Stimulated activated CD4-positive, alpha-beta T cell treated with anti-CD3 and anti-CD28 coated beads, Interleukin-4, amount 100 ng/mL, for 4 hours (primary cell): Measurements from ENCODE around the gene NMB.
A peak's percentile ranks its signal among the peaks of the same experiment; 100 is the strongest.
"Not testable (repeated sequence)": the region's sequence is repeated elsewhere in the genome, so short reads cannot be mapped to it uniquely, and the experiment has no call there.

ENCODE experiments used
- DNase-seq, 2 experiments: peaks; one replicate each; pipeline ENCODE4 v3.0.0-alpha.2; 2020

The NMB gene

GRCh38 chr15:84658080-84658787, at the start of gene NMB:
NMB (minus strand) TSS chr15:84658199; CDS start chr15:84658152, 47 bp downstream.
- peak; percentile 77 to 82 for DNase-seq

GRCh38 chr15:84703808-84704207, 45.8 kb upstream of the NMB start:
- no peak for DNase-seq

DNA sequence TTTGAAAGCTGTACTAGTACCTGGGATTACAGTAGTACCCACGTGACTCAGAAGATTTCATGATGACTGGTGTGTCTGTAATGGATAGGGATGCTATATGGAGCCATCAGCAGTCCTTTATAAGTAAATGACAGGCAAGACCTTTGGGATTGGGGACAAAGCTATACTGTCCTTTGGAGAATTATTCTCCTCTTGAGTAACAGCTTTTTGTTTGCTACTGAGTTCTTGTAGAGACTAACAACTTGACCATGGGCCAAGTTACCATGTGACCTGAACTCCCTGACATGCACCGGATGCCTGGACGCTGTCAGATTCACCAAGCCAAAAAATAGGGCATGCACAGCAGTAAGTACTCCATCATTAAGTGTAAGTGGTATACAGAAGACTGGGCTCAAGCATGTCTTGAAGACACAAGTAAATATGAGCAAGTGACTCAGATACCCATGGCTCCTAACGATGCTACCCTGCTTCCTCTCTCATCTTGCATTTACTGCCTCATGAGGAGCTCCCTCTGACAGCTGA, 45.0 kb upstream of the NMB start:
- no peak for DNase-seq

DNA sequence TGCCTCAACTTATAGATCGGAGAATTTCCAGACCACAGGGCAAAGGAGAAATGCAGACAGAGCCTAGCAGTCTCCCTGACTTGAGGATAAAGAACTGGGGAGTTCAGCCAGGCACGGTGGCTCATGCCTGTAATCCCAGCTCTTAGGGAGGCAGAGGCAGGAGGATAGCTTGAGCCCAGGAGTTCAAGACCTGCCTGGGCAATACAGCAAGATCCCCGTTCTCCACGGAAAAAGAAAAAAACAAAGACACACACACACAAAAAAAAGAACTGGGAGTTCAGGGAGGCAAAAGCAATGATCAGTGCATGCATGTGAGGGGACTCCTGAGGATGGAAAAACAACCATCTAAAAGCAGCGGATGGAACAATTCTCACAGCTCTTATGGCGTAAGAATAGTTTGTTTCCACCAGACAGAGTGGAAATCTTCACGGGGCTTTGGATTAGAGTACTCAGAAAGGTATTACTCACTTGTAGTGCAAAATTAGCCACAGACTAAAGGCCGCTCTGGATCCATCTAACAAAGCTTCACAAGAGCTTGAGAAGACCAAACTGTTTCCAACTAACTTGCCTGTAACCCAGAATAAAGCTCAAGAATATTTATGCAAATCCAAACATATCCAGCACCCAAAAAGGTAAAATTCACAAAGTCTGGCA, 41.7 kb upstream of the NMB start:
- no peak for DNase-seq

DNA sequence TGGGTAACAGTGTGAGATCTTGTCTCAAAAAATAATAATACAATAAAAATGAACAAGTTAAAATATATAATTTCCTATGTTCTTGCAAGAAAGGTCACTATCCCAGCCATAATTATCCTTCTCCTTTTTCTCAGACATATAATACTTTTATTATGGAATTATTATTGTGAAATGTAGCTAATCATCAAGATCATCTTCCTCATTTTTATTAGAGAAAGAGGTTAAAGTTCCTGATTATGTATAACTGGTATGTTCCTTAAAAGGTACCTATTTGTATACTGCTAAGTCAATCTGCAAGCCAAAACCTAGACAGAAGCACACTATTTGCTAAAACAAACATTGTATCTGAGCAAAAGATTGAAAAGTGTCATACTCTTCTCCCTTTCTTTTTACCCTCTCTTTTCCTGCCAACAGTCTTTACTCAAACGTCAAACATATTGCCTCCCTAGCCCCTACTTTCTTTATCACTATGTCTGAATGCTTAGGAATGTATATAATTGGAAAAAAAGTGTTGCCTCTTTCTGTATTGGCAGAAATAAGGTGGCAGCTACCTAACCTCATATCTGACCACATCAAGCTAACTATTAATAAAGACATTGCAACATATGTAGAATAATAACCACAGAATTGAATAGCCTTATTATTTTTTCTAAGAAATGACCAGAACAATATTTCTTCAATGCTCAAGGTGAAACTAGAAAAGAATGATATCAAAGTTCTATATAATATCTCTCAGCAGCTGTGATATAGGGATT, 39.4 kb upstream of the NMB start:
- no peak for DNase-seq

GRCh38 chr15:84696757-84697156, 38.8 kb upstream of the NMB start:
- no peak for DNase-seq

GRCh38 chr15:84690342-84690741, 32.3 kb upstream of the NMB start:
- DNase-seq, result no peak

DNA sequence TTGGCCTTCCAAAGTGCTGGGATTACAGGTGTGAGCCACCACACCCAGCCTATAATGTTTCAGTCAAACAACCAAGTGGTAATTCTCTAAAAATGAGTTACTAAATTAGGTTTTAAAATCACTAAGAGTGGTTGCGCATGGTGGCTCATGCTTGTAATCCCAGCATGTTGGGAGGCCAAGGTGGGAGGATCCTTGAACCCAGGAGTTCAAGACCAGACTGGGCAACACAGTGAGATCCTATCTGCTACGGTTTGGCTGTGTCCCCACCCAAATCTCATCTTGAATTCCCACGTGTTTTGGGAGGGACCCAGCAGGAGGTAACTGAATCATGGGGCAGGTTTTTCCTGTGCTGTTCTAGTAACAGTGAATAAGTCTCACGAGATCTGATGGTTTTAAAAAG, 31.9 kb upstream of the NMB start:
- DNase-seq, result no peak

- not testable (repeated sequence) for DNase-seq
Measured at GRCh38 chr15:84686446-84686845, 28.4 kb upstream of the NMB start.

GRCh38 chr15:84685304-84685703, 27.3 kb upstream of the NMB start:
- no peak for DNase-seq

- no peak for DNase-seq
Measured at GRCh38 chr15:84684092-84684491, 26.1 kb upstream of the NMB start.

DNA sequence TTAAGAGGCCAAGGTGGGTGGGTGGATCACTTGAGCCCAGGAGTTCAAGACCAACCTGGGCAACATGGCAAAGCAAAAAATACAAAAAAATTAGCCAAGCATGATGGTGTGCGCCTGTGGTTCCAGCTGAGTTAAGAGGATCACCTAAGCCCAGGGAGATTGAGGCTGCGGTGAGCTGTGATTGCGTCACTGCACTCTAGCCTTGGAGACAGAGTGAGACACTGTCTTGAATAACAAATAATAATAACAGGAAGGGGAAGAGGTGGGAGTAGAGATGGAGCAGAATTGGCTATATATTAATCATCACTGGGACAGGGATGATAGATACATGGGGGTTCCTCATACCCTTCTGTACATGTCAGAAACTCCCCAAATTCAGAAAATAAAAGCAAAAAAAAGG, 23.8 kb upstream of the NMB start:
- peak in 1 of 2 experiments; percentile 37 for DNase-seq

DNA sequence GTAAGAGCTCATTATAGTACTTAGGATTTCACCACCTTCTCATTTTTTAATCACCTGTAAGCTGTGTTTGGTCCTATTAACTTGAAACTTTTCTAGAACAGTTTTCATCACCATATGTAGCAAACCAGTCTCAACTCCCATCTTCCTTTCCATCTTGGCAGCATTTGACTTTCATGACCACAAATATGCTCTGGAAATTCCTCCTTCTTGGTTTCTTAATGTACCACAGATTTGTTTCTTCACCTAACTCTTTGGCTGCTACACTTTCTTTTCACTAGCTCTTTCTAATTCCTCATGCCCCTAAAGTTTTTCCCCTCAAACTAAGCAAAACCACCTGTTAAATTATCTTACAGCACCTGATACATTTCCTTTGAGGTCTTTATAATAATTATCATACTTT, 13.2 kb upstream of the NMB start:
- no peak for DNase-seq

- DNase-seq, result peak; percentile 30 to 34
Measured at GRCh38 chr15:84669726-84670125, 11.7 kb upstream of the NMB start.

- no peak for DNase-seq
Measured at GRCh38 chr15:84668221-84668982, 10.4 kb upstream of the NMB start.

DNA sequence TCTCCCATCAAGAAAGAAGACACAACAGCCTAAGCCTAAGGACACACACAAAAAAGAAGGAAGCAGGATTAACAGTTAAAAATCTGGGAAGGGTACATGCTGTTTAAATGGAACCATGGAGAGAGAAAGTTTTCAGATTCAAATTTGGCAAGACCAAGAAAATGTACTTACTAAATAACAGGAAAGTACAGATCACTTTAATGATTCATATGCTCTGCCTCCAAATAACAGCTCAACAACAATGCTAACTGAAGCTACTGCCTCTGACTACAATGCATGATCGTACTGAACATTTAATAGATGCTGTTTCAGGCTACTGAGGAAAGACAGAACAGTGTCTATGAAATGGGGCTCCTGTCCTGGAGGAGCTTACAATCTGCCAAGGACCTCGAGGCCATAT, 8.4 kb upstream of the NMB start:
- DNase-seq, result no peak

DNA sequence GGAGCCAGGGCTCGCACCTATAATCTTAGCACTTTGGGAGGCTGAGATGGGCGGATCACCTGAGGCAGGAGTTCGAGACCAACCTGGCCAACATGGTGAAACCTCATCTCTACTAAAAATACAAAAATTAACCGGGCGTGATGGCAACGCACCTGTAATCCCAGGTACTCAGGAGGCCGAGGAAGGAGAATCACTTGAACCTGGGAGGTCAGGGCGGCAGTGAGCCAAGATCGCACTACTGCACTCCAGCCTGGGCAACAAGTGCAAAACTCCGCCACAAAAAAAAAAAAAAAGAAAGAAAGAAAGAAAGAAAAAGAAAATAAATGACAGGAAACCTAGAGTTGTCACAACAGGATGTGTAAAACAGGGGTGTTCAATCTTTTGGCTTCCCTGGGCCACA, 3.0 kb upstream of the NMB start:
- DNase-seq, result no peak

DNA sequence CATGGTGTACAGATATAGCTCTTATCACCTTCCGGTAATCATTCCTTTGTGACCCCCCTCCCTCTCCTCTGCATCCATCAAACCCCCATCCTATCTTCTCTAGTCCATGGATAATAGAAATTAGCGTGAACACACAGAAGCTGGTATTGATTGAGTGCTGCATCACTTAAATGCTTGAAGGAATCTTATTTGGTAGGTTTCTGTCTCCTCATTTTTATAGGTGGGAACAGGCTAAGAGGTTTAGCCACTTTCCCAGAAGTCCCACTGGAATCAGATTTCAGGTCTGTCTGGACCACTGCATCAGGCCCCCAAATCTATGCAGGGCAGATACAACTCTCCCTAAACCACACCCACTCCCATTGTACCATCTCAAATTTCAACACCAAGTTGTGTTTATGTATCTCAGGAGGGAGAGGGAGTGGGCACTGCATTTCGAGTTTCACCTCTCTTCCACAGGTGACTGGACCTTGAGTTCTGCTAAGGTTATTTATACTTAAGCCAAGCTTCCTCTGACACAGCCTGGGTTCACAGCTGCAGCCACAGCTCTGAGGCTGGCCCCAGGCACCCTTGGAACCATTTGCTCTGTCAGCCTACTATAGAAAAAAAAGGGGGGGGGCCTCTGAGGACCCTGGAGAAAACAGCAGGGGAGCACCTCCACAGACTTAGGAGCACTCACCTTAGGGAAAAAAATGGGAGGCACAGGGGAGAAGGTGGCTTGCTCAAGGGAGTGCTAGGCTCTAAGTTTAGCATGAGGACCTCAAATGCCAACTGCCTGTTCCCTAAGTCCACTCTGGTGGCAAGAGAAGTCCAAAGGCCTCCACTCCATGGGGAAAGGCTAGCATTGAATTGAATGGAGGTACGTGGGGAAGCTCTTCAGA, 2.1 kb upstream of the NMB start:
- no peak for DNase-seq

- no peak for DNase-seq
Measured at GRCh38 chr15:84658788-84659411, 901 bp upstream of the NMB start.

DNA sequence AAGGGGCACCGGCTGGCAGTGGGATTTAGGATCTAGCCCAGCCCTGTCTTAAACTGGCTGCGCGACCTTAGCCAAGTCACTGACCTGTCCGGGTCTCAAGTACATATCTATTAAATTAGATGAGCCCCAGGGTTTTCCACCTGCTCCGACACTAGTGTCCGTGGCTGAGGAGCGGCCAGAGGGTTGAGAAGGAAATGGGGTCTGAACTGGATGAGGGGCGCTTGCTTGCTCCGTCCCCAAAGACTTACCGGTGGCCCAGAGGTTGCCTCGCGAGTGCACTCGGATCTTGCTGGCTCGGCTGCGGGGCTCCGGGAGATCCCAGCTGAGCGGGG, 285 bp downstream of the NMB start:
- no peak for DNase-seq

DNA sequence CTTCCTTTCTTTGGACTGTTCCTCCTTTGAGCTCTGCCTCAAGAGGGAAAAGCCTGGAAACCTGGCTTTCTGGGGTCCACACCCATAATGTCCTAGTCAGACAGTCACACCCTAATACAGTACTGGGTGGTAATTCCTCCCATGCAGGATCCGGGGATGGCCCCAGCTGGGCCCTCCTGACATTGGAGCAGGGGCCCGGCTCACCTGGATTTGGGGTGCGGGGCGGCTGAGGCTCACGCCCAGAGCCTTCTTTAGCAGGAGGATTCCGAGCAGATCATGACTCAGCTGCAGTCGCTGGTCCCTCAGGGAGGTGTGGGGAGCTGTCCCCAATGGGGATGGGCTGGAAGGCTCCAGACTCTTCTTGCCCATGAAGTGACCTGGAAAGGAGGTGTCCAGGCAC, 1.0 kb downstream of the NMB start:
- no peak for DNase-seq
